PC-9 (cell line): ENCODE results near the gene BDH1.

ENCODE experiments used
- EZH2 ChIP-seq: fragments of 200-600 bp; sonication (generic); IDR thresholded peaks from 2 replicates; pipeline ENCODE4 v1.8.0; 2017; ENCODE audit warnings: antibody characterized with exemption, low read depth
- TF ChIP-seq, protein P1 (sequence below): fragments of 200-600 bp; sonication (generic); conservative IDR thresholded peaks from 2 replicates; pipeline ENCODE4 v1.6.1; 2017; ENCODE audit warnings: mixed run types, antibody characterized with exemption, mild to moderate bottlenecking, moderate library complexity

DNA sequence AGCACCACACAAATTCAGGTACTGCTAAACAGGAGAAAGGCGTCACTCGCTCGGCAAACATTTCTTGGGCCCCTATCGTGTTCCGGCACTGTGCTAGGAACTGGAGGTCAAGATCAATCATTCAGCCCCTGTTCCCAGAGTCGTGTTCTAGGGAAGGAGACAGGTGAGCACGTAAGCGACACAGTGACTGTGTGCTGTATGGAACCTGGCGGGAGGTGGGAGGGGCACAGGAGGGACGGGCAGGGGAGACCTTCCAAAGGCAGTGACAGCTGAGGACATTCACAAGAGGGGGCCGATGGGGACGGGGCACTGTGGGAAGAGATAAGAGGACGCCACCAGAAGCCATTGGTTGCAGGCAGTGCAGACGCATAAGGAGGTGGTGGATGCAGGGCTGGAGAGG, 32.2 kb downstream of the BDH1 start:
- TF ChIP-seq, protein P1, sequence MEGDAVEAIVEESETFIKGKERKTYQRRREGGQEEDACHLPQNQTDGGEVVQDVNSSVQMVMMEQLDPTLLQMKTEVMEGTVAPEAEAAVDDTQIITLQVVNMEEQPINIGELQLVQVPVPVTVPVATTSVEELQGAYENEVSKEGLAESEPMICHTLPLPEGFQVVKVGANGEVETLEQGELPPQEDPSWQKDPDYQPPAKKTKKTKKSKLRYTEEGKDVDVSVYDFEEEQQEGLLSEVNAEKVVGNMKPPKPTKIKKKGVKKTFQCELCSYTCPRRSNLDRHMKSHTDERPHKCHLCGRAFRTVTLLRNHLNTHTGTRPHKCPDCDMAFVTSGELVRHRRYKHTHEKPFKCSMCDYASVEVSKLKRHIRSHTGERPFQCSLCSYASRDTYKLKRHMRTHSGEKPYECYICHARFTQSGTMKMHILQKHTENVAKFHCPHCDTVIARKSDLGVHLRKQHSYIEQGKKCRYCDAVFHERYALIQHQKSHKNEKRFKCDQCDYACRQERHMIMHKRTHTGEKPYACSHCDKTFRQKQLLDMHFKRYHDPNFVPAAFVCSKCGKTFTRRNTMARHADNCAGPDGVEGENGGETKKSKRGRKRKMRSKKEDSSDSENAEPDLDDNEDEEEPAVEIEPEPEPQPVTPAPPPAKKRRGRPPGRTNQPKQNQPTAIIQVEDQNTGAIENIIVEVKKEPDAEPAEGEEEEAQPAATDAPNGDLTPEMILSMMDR, result no peak
- no peak for TF ChIP-seq EZH2
